Retinal pigment epithelial cell (primary cell): ENCODE data around the gene RHOT2.

ENCODE experiments used
- DNase-seq: peaks from one replicate; pipeline ENCODE4 v3.0.0-alpha.2; 2010; ENCODE audit warnings: low read depth
- H3K4me3 ChIP-seq: 2 replicates; pipeline ENCODE4 v1.5.1; 2011; ENCODE audit warnings: mild to moderate bottlenecking, low read length, control low read depth, moderate library complexity
- TF ChIP-seq, protein P1 (sequence below): conservative IDR thresholded peaks from 2 replicates; pipeline ENCODE4 v1.5.1; 2011; ENCODE audit warnings: low read depth, low read length, control low read depth, inconsistent platforms

The RHOT2 gene

DNA sequence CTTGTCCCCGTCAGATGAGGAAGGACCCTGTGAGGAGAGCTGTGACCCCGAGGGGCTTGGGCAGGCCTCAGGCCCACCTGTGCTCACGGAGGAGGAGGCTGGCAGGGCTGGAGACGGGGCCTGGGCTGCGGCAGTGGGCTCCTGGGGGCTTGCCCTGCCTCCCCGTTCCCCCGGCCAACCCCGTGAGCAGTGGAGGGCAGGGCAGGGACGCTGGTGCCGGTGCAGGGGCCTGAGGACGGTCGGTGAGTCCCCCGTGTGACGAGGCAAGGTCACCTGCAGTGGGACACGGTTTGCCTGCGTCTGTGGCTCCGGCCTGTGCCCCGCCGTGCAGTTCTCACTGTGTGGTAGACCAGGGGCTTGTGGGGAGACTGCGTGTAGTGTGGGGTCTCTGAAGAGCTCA lies 8.3 kb upstream of the RHOT2 start:
- no peak for DNase-seq
- no peak overlapping the region for H3K4me3 ChIP-seq
- TF ChIP-seq, protein P1, sequence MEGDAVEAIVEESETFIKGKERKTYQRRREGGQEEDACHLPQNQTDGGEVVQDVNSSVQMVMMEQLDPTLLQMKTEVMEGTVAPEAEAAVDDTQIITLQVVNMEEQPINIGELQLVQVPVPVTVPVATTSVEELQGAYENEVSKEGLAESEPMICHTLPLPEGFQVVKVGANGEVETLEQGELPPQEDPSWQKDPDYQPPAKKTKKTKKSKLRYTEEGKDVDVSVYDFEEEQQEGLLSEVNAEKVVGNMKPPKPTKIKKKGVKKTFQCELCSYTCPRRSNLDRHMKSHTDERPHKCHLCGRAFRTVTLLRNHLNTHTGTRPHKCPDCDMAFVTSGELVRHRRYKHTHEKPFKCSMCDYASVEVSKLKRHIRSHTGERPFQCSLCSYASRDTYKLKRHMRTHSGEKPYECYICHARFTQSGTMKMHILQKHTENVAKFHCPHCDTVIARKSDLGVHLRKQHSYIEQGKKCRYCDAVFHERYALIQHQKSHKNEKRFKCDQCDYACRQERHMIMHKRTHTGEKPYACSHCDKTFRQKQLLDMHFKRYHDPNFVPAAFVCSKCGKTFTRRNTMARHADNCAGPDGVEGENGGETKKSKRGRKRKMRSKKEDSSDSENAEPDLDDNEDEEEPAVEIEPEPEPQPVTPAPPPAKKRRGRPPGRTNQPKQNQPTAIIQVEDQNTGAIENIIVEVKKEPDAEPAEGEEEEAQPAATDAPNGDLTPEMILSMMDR, result no peak

- TF ChIP-seq, protein P1, result no peak
- H3K4me3 ChIP-seq, result no peak overlapping the region
- no peak for DNase-seq
These were observed 7.8 kb upstream of the RHOT2 start for GRCh38 chr16:660132-660458.

- no peak overlapping the region for H3K4me3 ChIP-seq
- DNase-seq, result no peak
- TF ChIP-seq, protein P1, result peak; percentile 65
These were observed 7.3 kb upstream of the RHOT2 start for GRCh38 chr16:660459-661183.

- TF ChIP-seq, protein P1, result no peak
- H3K4me3 ChIP-seq, result no peak overlapping the region
- no peak for DNase-seq
These were observed 6.6 kb upstream of the RHOT2 start for GRCh38 chr16:661184-661821.

DNA sequence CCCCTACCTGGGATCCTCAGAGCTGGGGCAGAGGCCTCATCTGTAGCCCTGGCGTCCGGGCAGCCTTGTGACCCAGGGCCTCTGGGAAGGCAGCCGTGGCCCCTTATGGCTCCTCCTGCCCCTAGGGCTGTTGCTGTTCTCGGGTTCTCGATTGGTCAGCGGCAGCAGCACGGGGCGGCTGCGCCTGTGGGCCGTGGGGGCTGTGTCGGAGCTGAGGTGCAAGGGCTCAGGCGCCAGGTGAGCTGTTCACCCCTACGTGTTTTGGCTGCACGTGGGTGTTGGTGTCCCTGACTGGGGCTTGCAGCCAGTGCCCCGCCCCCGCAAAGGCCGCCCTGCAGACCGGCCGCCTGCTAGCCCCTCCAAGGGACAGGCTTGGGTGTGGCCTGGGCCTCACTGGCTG lies 5.8 kb upstream of the RHOT2 start:
- H3K4me3 ChIP-seq, result no peak overlapping the region
- TF ChIP-seq, protein P1, result no peak
- no peak for DNase-seq

GRCh38 chr16:662597-662996 lies 5.3 kb upstream of the RHOT2 start:
- no peak overlapping the region for H3K4me3 ChIP-seq
- TF ChIP-seq, protein P1, result no peak
- no peak for DNase-seq

DNA sequence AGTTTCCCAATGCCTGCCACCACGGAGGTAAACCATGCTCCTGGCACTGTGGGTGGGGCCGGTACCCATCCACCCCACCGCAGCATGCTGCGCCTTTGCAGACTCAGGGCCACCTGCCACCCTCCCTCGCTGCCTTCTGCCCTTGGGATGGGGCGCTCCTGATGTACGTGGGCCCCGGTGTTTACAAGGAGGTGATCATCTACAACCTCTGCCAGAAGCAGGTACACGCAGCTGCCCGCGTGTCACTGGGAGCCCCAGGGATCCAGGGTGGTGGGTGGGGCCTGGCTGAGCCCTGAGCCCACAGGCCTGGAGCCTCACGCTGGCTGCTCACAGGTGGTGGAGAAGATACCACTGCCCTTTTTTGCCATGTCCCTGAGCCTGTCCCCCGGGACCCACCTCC lies 1.4 kb upstream of the RHOT2 start:
- TF ChIP-seq, protein P1, result no peak
- no peak for DNase-seq
- H3K4me3 ChIP-seq, result no peak overlapping the region
